Measurements from ENCODE around the gene PLEKHG4B. TPM values are rescaled to one million over a fixed set of nuclear protein-coding genes. Genes with fewer than 3 reads are reported as not detected.
"Not testable (repeated sequence)": the region's sequence is repeated elsewhere in the genome, so short reads cannot be mapped to it uniquely, and the experiment has no call there.

Gene PLEKHG4B
- total and polyA plus RNA-seq, 8 donors, result 0.21 to 0.75 (median 0.38) TPM

DNA sequence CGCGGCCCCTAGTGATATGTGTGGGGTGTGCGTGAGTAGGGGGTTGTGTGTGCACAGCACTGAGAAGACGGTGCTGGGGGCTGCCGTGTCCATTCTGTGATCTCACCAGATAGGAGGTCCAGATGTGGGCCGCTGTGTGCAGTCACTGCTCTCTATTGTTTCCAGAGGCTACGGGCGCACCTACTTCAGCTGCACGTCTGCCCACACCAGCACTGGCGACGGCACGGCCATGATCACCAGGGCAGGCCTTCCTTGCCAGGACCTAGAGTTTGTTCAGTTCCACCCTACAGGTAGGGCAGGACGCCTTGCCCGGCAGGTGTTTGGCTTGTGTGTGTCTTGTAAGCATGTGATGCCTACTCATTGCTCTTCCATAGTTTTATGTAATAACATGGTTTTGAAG is 138.7 kb downstream of the PLEKHG4B start:
- Histone ChIP-seq H3K4me3 (no peak overlapping the region), H3K27me3 (no peaks in the 10 kb centered on the region), H3K27ac (no peak overlapping the region), H3K9me3 (no peaks in the 10 kb centered on the region), H3K4me1 (no peaks in the 10 kb centered on the region), H3K36me3 (peaks cover 11 to 85% (median 14%) of the 10 kb centered on the region in 3 donors)
- WGBS, 2 donors, result 95 to 96% methylated on average over 14 of the region's 14 CpGs
- ATAC-seq (no peak), FAIRE-seq (no peak), DNase-seq (no peak)
- intact Hi-C loops (cut with DNase I), result no loop called here
- TF ChIP-seq, protein P1, sequence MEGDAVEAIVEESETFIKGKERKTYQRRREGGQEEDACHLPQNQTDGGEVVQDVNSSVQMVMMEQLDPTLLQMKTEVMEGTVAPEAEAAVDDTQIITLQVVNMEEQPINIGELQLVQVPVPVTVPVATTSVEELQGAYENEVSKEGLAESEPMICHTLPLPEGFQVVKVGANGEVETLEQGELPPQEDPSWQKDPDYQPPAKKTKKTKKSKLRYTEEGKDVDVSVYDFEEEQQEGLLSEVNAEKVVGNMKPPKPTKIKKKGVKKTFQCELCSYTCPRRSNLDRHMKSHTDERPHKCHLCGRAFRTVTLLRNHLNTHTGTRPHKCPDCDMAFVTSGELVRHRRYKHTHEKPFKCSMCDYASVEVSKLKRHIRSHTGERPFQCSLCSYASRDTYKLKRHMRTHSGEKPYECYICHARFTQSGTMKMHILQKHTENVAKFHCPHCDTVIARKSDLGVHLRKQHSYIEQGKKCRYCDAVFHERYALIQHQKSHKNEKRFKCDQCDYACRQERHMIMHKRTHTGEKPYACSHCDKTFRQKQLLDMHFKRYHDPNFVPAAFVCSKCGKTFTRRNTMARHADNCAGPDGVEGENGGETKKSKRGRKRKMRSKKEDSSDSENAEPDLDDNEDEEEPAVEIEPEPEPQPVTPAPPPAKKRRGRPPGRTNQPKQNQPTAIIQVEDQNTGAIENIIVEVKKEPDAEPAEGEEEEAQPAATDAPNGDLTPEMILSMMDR (IDR thresholded peaks at IDR 0.05), result no peak

DNA sequence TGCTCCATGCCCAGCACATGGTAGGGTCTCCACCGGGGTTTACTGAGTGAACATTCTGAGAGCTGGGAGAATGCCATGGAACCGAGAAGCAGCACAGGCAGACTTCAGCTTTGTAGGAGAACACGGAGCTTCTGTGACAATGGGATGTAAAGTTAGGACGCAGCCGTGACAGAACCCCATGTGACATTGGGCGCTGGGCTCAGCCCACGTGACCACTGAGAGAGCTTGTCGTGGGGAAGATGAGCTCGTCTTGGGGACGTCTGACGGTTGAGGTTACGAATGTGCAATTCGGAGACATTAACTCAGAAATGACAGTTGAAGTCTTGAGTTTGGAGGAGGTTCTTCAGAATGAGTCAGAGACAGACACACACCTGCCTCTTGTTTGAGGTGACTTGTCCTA is 139.7 kb downstream of the PLEKHG4B start:
- intact Hi-C loops (cut with DNase I), result no loop called here
- H3K4me1 ChIP-seq, result no peaks in the 10 kb centered on the region
- no peak overlapping the region for H3K4me3 ChIP-seq
- no peaks in the 10 kb centered on the region for H3K9me3 ChIP-seq
- H3K27me3 ChIP-seq, result no peaks in the 10 kb centered on the region
- no peak for DNase-seq
- ATAC-seq, result no peak
- FAIRE-seq, result no peak
- TF ChIP-seq, protein P1 (IDR thresholded peaks at IDR 0.05), result no peak
- H3K36me3 ChIP-seq, result peaks cover 8 to 82% (median 14%) of the 10 kb centered on the region in 3 donors
- WGBS, 2 donors, result 85 to 89% methylated on average over 13 of the region's 13 CpGs
- no peak overlapping the region for H3K27ac ChIP-seq

DNA sequence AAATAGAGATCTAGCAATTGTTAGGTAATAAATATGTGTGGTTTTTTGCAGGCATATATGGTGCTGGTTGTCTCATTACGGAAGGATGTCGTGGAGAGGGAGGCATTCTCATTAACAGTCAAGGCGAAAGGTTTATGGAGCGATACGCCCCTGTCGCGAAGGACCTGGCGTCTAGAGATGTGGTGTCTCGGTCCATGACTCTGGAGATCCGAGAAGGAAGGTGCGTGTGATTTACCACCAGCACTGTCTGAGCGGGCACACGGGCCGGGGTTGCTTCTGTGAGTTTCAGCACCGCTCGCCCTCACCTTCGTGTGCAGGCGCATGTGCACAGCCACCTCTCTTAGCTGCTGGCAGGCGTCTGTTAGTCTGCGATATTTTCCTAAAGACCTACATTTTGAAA is 141.5 kb downstream of the PLEKHG4B start:
- FAIRE-seq, DNase-seq: not testable (repeated sequence)
- peaks cover 8 to 72% (median 13%) of the 10 kb centered on the region in 3 donors for H3K36me3 ChIP-seq

DNA sequence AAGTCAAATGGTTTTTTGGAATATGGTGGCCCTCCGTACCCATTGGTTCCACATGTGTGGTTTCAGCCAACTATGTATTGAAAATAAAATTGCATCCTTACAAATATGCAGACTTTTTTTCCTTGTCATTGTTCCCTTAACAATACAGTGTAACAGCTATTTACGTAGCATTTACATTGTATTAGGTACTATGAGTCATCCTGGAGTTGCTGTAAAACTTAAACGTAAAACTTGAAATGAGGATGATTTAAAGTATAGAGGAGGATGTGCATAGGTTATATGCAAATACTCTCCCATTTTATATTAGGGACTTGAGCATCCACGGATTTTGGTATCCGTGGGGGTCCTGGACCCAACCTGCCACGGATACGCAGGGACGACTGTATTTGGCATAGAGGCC is 142.5 kb downstream of the PLEKHG4B start:
- TF ChIP-seq, protein P1 (IDR thresholded peaks at IDR 0.05), result no peak
- 93% methylated on average over 8 of the region's 8 CpGs for WGBS, 2 donors
- Histone ChIP-seq H3K9me3 (no peaks in the 10 kb centered on the region), H3K4me1 (no peaks in the 10 kb centered on the region), H3K27me3 (no peaks in the 10 kb centered on the region), H3K27ac (no peak overlapping the region), H3K36me3 (peaks cover 5 to 69% (median 8%) of the 10 kb centered on the region in 3 donors), H3K4me3 (no peak overlapping the region)
- DNase-seq (no peak), ATAC-seq (no peak), FAIRE-seq (no peak)
- intact Hi-C loops (cut with DNase I), result no loop called here

More for the DNA sequence above, 141.5 kb downstream of the PLEKHG4B start:
- H3K9me3 ChIP-seq; H3K4me1 ChIP-seq; intact Hi-C loops (cut with DNase I); ATAC-seq; H3K4me3 ChIP-seq; H3K27me3 ChIP-seq; H3K27ac ChIP-seq: not testable (repeated sequence)
- WGBS, 2 donors, result 97% methylated on average over 20 of the region's 20 CpGs

DNA sequence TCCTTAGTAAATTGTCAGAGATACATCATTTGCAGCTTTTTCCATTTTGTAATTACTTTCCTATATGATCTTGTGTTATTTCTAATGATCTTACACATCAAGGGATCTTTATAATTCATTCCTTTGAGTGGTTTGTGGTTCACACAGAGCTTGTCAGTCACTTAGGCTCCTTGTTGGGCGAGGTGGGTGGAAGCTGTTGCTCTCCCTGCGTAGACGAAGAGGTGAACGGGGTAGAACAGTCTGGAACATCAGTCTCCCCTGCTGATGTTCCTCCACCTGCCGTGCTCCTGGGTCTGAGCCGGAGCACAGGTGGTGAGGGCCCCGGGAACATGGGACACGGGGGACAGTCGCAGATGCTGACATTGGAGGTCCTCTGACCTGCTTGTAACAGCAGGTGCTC is 143.6 kb downstream of the PLEKHG4B start:
- 94 to 99% methylated on average over 6 to 7 of the region's 9 CpGs for WGBS, 2 donors
- not testable (repeated sequence) for DNase-seq

DNA sequence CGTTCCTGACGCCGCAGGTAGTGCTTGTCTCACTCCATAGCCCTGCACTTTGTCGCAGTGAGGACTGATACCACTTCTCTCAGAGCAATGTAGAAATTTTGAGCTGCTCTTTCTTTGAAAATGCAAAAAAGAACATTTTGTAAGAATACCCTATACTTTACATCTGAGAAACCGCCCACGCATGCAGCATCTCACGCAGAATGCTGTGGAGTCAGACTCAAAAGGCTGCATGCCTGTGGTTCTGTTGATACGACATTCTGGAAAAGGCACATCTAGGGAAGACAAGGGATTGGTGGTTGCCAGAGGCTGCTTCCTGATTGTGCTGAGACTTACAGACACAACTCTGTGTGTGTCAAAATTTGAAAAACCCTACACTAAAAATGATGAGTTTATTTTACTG is 146.0 kb downstream of the PLEKHG4B start:
- peaks cover 4 to 70% (median 5%) of the 10 kb centered on the region in 3 donors for H3K36me3 ChIP-seq
- not testable (repeated sequence) for FAIRE-seq
- WGBS, 2 donors, result 95 to 96% methylated on average over 7 to 8 of the region's 8 CpGs

More for the DNA sequence above, 143.6 kb downstream of the PLEKHG4B start:
- H3K4me1 ChIP-seq; FAIRE-seq; H3K27ac ChIP-seq; H3K27me3 ChIP-seq; ATAC-seq; H3K4me3 ChIP-seq; H3K9me3 ChIP-seq; intact Hi-C loops (cut with DNase I): not testable (repeated sequence)
- H3K36me3 ChIP-seq, result peaks cover 4 to 71% (median 8%) of the 10 kb centered on the region in 3 donors

More for the DNA sequence above, 146.0 kb downstream of the PLEKHG4B start:
- DNase-seq; H3K27me3 ChIP-seq; H3K4me1 ChIP-seq; ATAC-seq; intact Hi-C loops (cut with DNase I); H3K27ac ChIP-seq; H3K4me3 ChIP-seq; H3K9me3 ChIP-seq: not testable (repeated sequence)

Other genes with a start within 250 kb of the PLEKHG4B start
- gene LRRC14B, start 99.3 kb downstream of the PLEKHG4B start, total RNA-seq, result not detected
- not detected for gene LRRC14B, start 99.3 kb downstream of the PLEKHG4B start, polyA plus RNA-seq
- 1 to 10 TPM; 1.5 to 3.9 (median 2.2) TPM for gene CCDC127, start 126.0 kb downstream of the PLEKHG4B start, total RNA-seq
- 1 to 10 TPM; 1.2 to 1.6 TPM for gene CCDC127, start 126.0 kb downstream of the PLEKHG4B start, polyA plus RNA-seq
- gene SDHA, start 126.2 kb downstream of the PLEKHG4B start, total RNA-seq, result 10 to 100 TPM; 37.9 to 69.4 (median 55.3) TPM
- 10 to 100 TPM; 41.9 to 55.8 TPM for gene SDHA, start 126.2 kb downstream of the PLEKHG4B start, polyA plus RNA-seq
- 10 to 100 TPM; 24.2 to 47.7 (median 30.6) TPM for gene PDCD6, start 179.5 kb downstream of the PLEKHG4B start, total RNA-seq
- 10 to 100 TPM; 54.7 to 66.4 TPM for gene PDCD6, start 179.5 kb downstream of the PLEKHG4B start, polyA plus RNA-seq
- under 1 TPM; 0.34 to 0.92 (median 0.67) TPM for gene AHRR, start 229.5 kb downstream of the PLEKHG4B start, total RNA-seq
- 1 to 10 TPM in 1 of 2 donors, under 1 TPM in 1; 0.61 to 1.7 TPM for gene AHRR, start 229.5 kb downstream of the PLEKHG4B start, polyA plus RNA-seq